Osteoblast (primary cell): ENCODE measurements around the gene DLST. TPM values are rescaled to one million over a fixed set of nuclear protein-coding genes. Genes with fewer than 3 reads are reported as not detected.
A peak's percentile ranks its signal among the peaks of the same experiment; 100 is the strongest.

Experiments used
- DNase-seq: peaks from one replicate; pipeline ENCODE4 v3.0.0; 2011; ENCODE audit warnings: low spot score, mixed read lengths; ENCODE audit not compliant: insufficient read length; ENCODE audit errors: missing footprints
- H2AFZ ChIP-seq: 2 replicates; pipeline ENCODE4 v1.6.0; 2011; ENCODE audit warnings: mild to moderate bottlenecking, low read length
- H3K27ac ChIP-seq: 2 replicates; pipeline ENCODE4 v1.5.1; 2011; ENCODE audit warnings: mild to moderate bottlenecking, low read depth, low read length, moderate library complexity
- H3K27me3 ChIP-seq: 2 replicates; pipeline ENCODE4 v1.6.0; 2012; ENCODE audit warnings: mild to moderate bottlenecking, control low read depth, inconsistent platforms, low read length, moderate library complexity; ENCODE audit not compliant: insufficient read depth
- H3K36me3 ChIP-seq: 2 replicates; pipeline ENCODE4 v1.5.1; 2011; ENCODE audit warnings: mild to moderate bottlenecking, low read length, control low read depth, moderate library complexity; ENCODE audit not compliant: insufficient read depth
- H3K4me1 ChIP-seq: 2 replicates; pipeline ENCODE4 v1.5.1; 2011; ENCODE audit warnings: mild to moderate bottlenecking, low read length, control low read depth, moderate library complexity; ENCODE audit not compliant: insufficient read depth
- H3K4me2 ChIP-seq: 2 replicates; pipeline ENCODE4 v1.6.0; 2011; ENCODE audit warnings: mild to moderate bottlenecking, low read length; ENCODE audit not compliant: insufficient read depth
- H3K4me3 ChIP-seq: fragments of 200-600 bp; sonication (generic); 3 replicates; pipeline ENCODE4 v1.5.1; 2012; ENCODE audit warnings: mild to moderate bottlenecking, low read length, inconsistent platforms; ENCODE audit not compliant: insufficient read depth
- H3K79me2 ChIP-seq: 2 replicates; pipeline ENCODE4 v1.6.0; 2012; ENCODE audit warnings: mild to moderate bottlenecking, low read length, control low read depth, inconsistent platforms; ENCODE audit not compliant: insufficient read depth
- H3K9me3 ChIP-seq: 2 replicates; pipeline ENCODE4 v1.5.1; 2011; ENCODE audit warnings: low read depth, low read length, control low read depth
- H4K20me1 ChIP-seq: 2 replicates; pipeline ENCODE4 v1.6.0; 2012; ENCODE audit warnings: mild to moderate bottlenecking, low read length, control low read depth; ENCODE audit not compliant: insufficient read depth
- total RNA-seq: library from RNA; depleted of rRNA; stranded (reverse); fragments of >200 nt; gene quantifications from 2 replicates; pipeline ENCODE4 v1.2.3, GENCODE V29; 2012
- TF ChIP-seq, protein P1 (sequence below): IDR thresholded peaks from 2 replicates; pipeline ENCODE4 v1.5.1; 2011; ENCODE audit warnings: mild to moderate bottlenecking, low read depth, low read length, moderate library complexity; ENCODE audit errors: extremely low read depth

The DLST gene
- total RNA-seq, 1 donor: 69.8 TPM

- H3K4me1 ChIP-seq: no peaks in the 10 kb centered on the region
- no peaks in the 10 kb centered on the region for H3K27me3 ChIP-seq
- no peak overlapping the region for H3K4me2 ChIP-seq
Observed at GRCh38 chr14:74866708-74867389, 14.9 kb upstream of the DLST start.

DNA sequence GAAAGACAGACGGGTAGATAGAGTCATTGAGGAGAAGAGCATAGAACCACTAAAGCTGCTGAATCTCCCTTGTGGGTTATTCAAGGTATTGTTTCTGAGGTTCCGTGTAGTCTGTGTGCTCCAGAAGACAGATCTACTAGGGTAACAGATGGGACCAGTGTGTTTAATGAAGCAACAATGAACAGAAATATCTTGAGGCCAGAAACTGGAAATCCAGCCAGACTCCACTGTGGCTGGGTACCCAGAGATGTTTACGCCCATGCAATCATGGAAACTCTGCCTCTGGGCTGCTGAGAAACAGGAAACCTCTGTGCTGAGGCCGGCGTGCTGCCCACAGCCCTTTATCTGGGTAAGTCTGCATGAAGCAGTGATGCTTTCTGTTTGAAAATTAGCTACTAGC lies 14.0 kb upstream of the DLST start:
- TF ChIP-seq, protein P1, sequence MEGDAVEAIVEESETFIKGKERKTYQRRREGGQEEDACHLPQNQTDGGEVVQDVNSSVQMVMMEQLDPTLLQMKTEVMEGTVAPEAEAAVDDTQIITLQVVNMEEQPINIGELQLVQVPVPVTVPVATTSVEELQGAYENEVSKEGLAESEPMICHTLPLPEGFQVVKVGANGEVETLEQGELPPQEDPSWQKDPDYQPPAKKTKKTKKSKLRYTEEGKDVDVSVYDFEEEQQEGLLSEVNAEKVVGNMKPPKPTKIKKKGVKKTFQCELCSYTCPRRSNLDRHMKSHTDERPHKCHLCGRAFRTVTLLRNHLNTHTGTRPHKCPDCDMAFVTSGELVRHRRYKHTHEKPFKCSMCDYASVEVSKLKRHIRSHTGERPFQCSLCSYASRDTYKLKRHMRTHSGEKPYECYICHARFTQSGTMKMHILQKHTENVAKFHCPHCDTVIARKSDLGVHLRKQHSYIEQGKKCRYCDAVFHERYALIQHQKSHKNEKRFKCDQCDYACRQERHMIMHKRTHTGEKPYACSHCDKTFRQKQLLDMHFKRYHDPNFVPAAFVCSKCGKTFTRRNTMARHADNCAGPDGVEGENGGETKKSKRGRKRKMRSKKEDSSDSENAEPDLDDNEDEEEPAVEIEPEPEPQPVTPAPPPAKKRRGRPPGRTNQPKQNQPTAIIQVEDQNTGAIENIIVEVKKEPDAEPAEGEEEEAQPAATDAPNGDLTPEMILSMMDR: no peak
- no peaks in the 10 kb centered on the region for H3K36me3 ChIP-seq
- H3K27me3 ChIP-seq: no peaks in the 10 kb centered on the region
- H3K9me3 ChIP-seq: no peaks in the 10 kb centered on the region
- H3K4me3 ChIP-seq: no peak overlapping the region
- H3K4me2 ChIP-seq: no peak overlapping the region
- no peaks in the 10 kb centered on the region for H4K20me1 ChIP-seq
- H2AFZ ChIP-seq: no peak overlapping the region
- no peak overlapping the region for H3K27ac ChIP-seq
- no peaks in the 10 kb centered on the region for H3K4me1 ChIP-seq
- H3K79me2 ChIP-seq: no peaks in the 10 kb centered on the region
- peak; percentile 62 for DNase-seq

More at GRCh38 chr14:74866708-74867389, 14.9 kb upstream of the DLST start:
- Histone ChIP-seq H3K9me3 (no peaks in the 10 kb centered on the region), H3K36me3 (no peaks in the 10 kb centered on the region), H2AFZ (no peak overlapping the region), H3K27ac (no peak overlapping the region), H3K4me3 (no peak overlapping the region), H3K79me2 (no peaks in the 10 kb centered on the region), H4K20me1 (no peaks in the 10 kb centered on the region)
- TF ChIP-seq, protein P1: no peak
- peak; percentile 39 for DNase-seq

DNA sequence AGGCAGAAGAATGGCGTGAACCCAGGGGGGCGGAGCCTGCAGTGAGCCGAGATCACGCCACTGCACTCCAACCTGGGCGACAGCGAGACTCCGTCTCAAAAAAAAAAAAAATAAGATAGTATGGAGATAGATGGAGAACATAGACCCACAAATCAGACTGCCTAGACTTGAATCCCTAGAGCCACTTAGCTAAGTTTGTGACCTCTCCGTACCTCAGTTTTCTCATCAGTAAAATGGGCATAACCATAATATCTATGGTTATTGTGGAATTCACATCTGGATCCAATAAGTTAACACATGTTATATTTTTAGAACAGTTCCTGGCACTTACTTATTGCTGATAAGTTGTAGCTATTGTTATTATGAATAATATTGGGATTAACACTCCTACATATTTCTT lies 13.0 kb upstream of the DLST start:
- Histone ChIP-seq H3K9me3 (no peaks in the 10 kb centered on the region), H3K4me2 (no peak overlapping the region), H2AFZ (no peak overlapping the region), H3K36me3 (no peaks in the 10 kb centered on the region), H3K4me1 (no peaks in the 10 kb centered on the region), H3K27ac (no peak overlapping the region), H4K20me1 (no peaks in the 10 kb centered on the region), H3K27me3 (no peaks in the 10 kb centered on the region), H3K4me3 (no peak overlapping the region), H3K79me2 (no peaks in the 10 kb centered on the region)
- peak; percentile 10 for DNase-seq
- TF ChIP-seq, protein P1: no peak

DNA sequence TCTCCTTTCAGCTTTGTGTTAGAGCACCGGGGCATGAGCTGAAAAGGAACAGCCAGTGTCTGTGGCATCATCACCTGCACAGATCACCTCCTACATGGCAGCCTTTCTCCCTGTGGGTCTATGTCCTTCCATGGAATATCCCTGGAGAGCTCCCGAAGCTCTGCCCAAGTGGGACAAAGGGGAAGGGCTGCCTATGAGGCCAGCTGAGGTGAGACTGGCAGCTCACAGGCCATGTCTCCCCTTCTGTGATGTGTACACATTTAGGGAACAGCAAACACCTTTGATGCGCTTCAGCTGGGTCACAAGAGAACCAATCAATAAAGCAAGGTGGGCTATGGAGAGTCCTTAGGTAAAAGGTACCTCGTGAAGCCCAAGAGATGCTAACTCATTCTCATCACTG lies 9.9 kb upstream of the DLST start:
- Histone ChIP-seq H4K20me1 (no peaks in the 10 kb centered on the region), H2AFZ (no peak overlapping the region), H3K9me3 (no peaks in the 10 kb centered on the region), H3K79me2 (no peaks in the 10 kb centered on the region), H3K27ac (no peak overlapping the region), H3K4me1 (peaks cover 8% of the 10 kb centered on the region), H3K27me3 (no peaks in the 10 kb centered on the region), H3K36me3 (no peaks in the 10 kb centered on the region), H3K4me3 (no peak overlapping the region), H3K4me2 (no peak overlapping the region)
- DNase-seq: no peak
- TF ChIP-seq, protein P1: no peak
